HFF-Myc (cell line): ENCODE data around the gene MSH3.

Experiments used
- DNase-seq: peaks from one replicate; pipeline ENCODE4 v3.0.0-alpha.2; 2011; ENCODE audit warnings: low read depth; ENCODE audit errors: extremely low read depth
- H3K4me3 ChIP-seq: replicated peaks from 2 replicates; pipeline ENCODE4 v1.5.1; 2011; ENCODE audit warnings: low read depth, mild to moderate bottlenecking, control low read depth, low read length
- CTCF ChIP-seq: IDR thresholded peaks from 2 replicates; pipeline ENCODE4 v1.5.1; 2012; ENCODE audit warnings: mild to moderate bottlenecking, low read depth, low read length, control low read depth; ENCODE audit errors: missing control alignments

MSH3 gene

GRCh38 chr5:80796846-80797245 is 142.4 kb downstream of the MSH3 start:
- no peak overlapping the region for H3K4me3 ChIP-seq
- no peak for TF ChIP-seq CTCF
- no peak for DNase-seq

- DNase-seq: no peak
- TF ChIP-seq CTCF: no peak
- no peak overlapping the region for H3K4me3 ChIP-seq
Measured at GRCh38 chr5:80797428-80798024, 143.1 kb downstream of the MSH3 start.

GRCh38 chr5:80798166-80798565 is 143.7 kb downstream of the MSH3 start:
- no peak overlapping the region for H3K4me3 ChIP-seq
- no peak for DNase-seq
- no peak for TF ChIP-seq CTCF

- TF ChIP-seq CTCF: no peak
- H3K4me3 ChIP-seq: no peak overlapping the region
- DNase-seq: no peak
Measured at GRCh38 chr5:80798633-80799032, 144.2 kb downstream of the MSH3 start.

- no peak for TF ChIP-seq CTCF
- DNase-seq: no peak
- H3K4me3 ChIP-seq: no peak overlapping the region
Measured at GRCh38 chr5:80799041-80799440, 144.6 kb downstream of the MSH3 start.

GRCh38 chr5:80799573-80799972 is 145.1 kb downstream of the MSH3 start:
- no peak for DNase-seq
- TF ChIP-seq CTCF: no peak
- no peak overlapping the region for H3K4me3 ChIP-seq

- no peak for DNase-seq
- no peak overlapping the region for H3K4me3 ChIP-seq
- peak; percentile 12 for TF ChIP-seq CTCF
Measured at GRCh38 chr5:80804332-80804731, 149.9 kb downstream of the MSH3 start.
